HUES48 (cell line): ENCODE data around the gene GNB1.

Source experiments
- H3K27ac ChIP-seq: one replicate; pipeline ENCODE4 v1.7.0; 2013; ENCODE audit warnings: low read depth, low read length, inconsistent platforms
- H3K27me3 ChIP-seq: 2 replicates; pipeline ENCODE4 v1.6.1; 2013; ENCODE audit warnings: mild to moderate bottlenecking, low read length; ENCODE audit not compliant: control insufficient read depth, insufficient read depth
- H3K36me3 ChIP-seq: 2 replicates; pipeline ENCODE4 v1.6.1; 2013; ENCODE audit warnings: low read length; ENCODE audit not compliant: control insufficient read depth, insufficient read depth
- H3K4me1 ChIP-seq: 2 replicates; pipeline ENCODE4 v1.6.1; 2013; ENCODE audit warnings: mild to moderate bottlenecking, low read length; ENCODE audit not compliant: control insufficient read depth, insufficient read depth
- H3K4me3 ChIP-seq: 2 replicates; pipeline ENCODE4 v1.5.1; 2013; ENCODE audit warnings: mild to moderate bottlenecking, low read depth, low read length
- H3K9ac ChIP-seq: 2 replicates; pipeline ENCODE4 v1.6.1; 2013; ENCODE audit warnings: mild to moderate bottlenecking, low read depth, low read length, moderate library complexity
- H3K9me3 ChIP-seq: 2 replicates; pipeline ENCODE4 v1.6.1; 2013; ENCODE audit warnings: low read length; ENCODE audit not compliant: control insufficient read depth, insufficient read depth

Gene GNB1

DNA sequence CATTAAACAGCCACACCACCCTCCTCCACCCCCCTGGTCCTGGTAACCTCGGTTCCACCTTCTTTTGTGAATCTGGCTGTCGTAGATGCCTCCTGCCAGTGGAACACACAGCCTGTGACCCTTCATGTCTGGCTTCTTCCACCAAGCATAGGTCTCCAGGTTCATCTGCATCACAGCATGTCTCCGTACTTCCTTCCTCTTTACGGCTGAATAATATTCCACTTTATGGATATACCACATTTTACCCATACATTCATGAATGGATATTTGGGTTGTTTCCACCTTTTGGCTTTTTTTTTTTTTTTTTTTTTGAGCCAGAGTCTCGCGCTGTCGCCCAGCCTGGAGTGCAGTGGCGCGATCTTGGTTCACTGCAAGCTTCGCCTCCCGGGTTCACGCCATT, 12.3 kb upstream of the GNB1 start:
- H3K36me3 ChIP-seq: no peaks in the 10 kb centered on the region
- no peak overlapping the region for H3K27ac ChIP-seq
- no peak overlapping the region for H3K4me3 ChIP-seq
- no peaks in the 10 kb centered on the region; the same call in 1 of the 2 replicates for H3K4me1 ChIP-seq
- no peaks in the 10 kb centered on the region for H3K27me3 ChIP-seq
- no peaks in the 10 kb centered on the region for H3K9me3 ChIP-seq
- H3K9ac ChIP-seq: no peak overlapping the region

DNA sequence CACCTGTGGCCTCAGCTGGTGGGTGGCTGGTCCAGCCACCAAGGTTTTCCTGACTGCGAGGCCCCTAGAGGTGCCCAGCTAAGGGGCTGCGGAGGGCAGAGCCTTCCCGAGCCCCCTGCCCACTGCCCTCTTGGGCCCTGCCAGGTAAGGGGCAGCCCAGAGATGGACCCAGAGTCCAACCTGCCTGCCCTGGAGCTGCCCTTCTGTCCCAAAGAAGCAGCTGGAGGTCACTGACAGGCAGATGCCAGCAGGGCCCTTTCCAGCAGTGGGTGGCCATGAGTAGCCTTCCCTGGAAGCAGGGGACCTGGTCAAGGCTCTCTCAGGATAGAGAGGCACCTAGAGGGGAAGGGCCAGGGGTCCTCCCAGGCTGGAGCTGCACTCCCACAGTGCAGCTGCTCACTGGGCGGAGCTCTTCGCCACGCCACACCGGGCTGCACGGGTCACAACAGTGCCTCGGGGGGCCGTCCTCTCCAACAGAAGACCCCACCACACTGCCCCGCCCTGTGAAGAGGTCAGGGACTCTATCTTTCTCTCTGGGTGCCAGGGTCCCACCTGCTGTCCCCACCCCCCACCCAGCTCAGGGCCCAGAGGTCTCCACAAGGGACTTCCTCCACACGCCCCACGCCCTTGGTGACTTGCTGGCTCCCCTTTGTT, 10.9 kb upstream of the GNB1 start:
- no peaks in the 10 kb centered on the region for H3K9me3 ChIP-seq
- no peak overlapping the region for H3K27ac ChIP-seq
- no peak overlapping the region for H3K9ac ChIP-seq
- H3K36me3 ChIP-seq: no peaks in the 10 kb centered on the region
- no peak overlapping the region for H3K4me3 ChIP-seq
- H3K27me3 ChIP-seq: no peaks in the 10 kb centered on the region
- H3K4me1 ChIP-seq: no peaks in the 10 kb centered on the region

DNA sequence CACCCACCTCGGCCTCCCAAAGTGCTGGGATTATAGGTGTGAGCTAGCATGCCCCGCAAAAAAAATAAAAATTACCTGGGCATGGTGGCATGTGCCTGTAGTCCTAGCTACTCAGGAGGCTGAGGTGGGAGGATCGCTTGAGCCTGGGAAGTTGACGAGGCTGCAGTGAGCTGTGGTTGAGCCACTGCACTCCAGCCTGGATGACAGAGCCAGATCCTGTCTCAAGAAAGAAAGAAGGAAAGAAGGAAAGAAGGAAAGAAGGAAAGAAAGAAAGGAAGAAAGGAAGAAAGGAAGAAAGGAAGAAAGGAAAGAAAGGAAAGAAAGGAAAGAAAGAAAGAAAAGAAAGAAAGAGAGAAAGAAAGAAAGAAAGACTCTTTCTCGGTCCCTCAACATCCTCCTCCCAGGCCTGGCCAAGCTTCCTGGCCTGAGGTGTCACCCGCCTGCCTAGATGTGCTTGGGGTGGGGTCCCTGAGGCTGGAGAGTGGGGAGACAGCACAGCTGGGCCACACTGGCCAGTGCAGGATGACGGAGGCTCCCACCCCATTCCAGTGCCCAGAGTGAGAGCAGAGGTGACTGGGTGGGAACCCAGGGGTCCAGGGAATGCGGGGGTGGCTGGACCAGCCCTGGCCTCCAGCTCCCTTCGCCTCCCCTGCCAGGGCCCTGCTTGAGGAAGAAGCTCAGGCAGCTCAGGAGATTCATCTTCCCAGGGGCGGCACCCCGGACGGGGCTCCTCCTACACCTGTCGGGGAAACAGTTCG, 10.2 kb upstream of the GNB1 start:
- H3K27me3 ChIP-seq: no peaks in the 10 kb centered on the region
- no peaks in the 10 kb centered on the region for H3K9me3 ChIP-seq
- H3K27ac ChIP-seq: no peak overlapping the region
- H3K4me3 ChIP-seq: no peak overlapping the region
- no peak overlapping the region for H3K9ac ChIP-seq
- H3K36me3 ChIP-seq: no peaks in the 10 kb centered on the region
- no peaks in the 10 kb centered on the region for H3K4me1 ChIP-seq

DNA sequence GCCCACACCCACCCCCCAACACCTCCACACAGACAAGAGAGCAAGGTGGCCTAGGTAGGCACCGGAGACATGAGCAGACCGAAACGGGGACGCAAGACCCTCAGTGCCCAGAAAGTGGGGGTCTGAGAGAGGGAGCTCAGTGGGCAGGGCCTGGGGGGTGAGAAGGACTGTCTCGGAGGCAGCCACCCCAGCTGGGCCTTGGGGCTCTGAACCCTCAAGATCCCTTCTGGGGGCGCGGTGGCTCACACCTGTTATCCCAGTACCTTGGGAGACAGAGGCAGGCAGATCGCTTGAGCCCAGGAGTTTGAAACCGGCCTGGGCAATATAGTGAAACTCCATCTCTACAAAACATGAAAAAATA, 9.1 kb upstream of the GNB1 start:
- H3K9ac ChIP-seq: no peak overlapping the region
- no peaks in the 10 kb centered on the region for H3K36me3 ChIP-seq
- H3K4me1 ChIP-seq: peaks cover 4% of the 10 kb centered on the region; the same call in 1 of the 2 replicates
- H3K9me3 ChIP-seq: no peaks in the 10 kb centered on the region
- H3K27me3 ChIP-seq: no peaks in the 10 kb centered on the region
- no peak overlapping the region for H3K4me3 ChIP-seq
- H3K27ac ChIP-seq: no peak overlapping the region

DNA sequence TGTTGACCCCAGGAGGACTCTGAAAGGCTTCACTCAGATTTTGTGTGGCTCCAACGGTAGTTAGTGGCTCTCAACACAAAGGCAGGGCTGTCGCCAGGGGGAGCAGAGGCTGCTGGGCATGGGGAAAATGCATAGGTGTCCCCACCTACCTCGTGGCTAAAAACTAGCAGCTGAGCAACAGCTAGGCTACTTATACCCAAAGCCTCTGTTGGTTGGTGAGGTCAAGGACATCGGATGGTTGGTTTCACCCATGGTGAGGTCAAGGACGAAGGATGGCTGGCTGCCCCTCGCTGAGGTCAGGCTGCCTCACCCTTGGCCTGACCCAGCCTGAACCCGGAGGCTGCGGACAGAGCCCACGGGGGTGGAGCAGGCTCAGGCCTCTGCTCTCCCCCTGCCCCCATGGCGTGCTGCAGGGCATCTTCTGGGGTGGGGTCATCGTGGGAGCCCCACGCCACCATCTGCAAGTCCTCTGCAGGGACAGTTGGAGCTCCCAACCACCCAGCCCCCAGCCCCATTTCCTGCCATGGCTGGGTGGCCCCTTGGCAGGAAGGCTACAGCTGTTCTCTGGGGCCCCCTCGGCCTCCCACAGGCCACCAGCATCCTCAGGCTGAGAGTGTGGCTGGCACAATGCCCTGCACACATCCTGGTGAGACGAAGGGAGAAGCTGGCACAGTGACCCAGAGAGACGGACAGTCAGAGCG, 8.5 kb upstream of the GNB1 start:
- no peak overlapping the region for H3K4me3 ChIP-seq

DNA sequence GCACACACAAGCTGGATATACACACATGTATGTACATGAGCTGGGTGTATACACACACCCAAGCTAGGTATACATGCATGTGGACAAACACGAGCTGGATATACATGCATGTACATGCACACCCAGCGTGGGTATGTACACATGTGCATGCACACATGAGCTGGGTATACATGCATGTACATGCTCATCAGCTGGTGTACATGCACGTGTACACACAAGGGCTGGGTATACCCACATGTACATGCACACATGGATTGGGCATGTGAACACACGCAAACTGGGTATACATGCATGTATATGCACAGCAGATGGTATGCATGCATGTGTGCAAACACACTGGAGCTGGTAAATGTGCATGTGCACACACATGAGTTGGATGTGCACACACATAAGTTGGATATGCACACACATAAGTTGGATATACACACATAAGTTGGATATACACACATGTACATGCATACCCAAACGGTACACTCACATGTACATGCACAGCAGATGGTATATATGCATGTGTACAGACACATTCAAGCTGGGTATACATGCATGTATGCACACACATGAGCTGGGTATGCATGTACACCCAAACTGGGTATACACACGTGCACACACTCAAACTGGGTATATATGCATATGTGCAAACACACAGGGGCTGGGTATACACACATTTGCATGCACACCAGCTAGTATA, 7.5 kb upstream of the GNB1 start:
- no peaks in the 10 kb centered on the region for H3K27me3 ChIP-seq
- H3K4me1 ChIP-seq: peaks cover 13% of the 10 kb centered on the region; the same call in 1 of the 2 replicates
- H3K4me3 ChIP-seq: no peak overlapping the region
- no peak overlapping the region for H3K27ac ChIP-seq
- H3K9ac ChIP-seq: no peak overlapping the region
- no peaks in the 10 kb centered on the region for H3K36me3 ChIP-seq
- no peaks in the 10 kb centered on the region for H3K9me3 ChIP-seq

More for the DNA sequence above, 8.5 kb upstream of the GNB1 start:
- peaks cover 9% of the 10 kb centered on the region; the same call in 1 of the 2 replicates for H3K4me1 ChIP-seq
- H3K27me3 ChIP-seq: no peaks in the 10 kb centered on the region
- no peaks in the 10 kb centered on the region for H3K36me3 ChIP-seq
- H3K27ac ChIP-seq: no peak overlapping the region
- no peaks in the 10 kb centered on the region for H3K9me3 ChIP-seq
- H3K9ac ChIP-seq: no peak overlapping the region

DNA sequence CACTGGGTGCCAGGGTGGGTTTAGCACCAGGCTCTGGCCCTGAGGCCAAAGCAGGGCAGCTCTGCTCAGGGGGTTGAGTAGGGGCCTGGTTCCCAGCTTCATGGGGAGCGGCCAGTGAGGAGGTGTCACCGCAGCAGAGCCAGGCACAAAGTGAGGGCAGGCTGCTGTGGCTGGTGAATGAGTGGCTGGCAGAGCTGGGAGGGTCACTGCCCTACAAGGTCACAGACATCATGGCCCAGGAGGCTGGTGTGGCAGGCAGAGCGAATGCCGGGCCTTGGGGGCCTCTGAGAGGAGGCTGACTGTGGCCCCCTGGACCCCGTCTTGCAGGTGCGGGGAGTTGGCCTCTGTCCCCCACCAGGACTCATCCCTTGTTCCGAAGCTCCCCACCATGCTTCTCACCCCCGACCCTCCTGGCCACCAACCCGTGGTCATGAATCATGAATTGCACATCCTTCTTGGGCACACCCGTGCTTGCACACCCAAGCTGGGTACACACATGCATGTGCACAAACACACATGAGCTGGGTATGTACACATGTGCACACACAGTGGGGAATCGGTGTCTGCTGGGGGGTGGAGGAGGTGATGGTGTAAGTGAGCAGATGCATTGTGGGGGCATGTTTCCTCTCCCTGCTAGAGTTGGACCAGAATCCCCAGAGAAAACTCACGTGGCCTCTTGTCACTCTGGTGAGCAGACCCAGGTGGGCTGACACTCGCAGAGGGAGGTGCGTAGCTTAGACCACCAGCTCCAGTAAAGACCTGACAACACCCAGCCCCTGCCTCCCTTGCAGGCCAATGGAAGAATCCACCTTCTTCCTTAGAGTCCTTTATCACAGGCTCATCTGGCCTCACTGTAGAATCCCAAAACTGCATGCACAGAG, 4.8 kb upstream of the GNB1 start:
- H3K9me3 ChIP-seq: no peaks in the 10 kb centered on the region
- H3K4me1 ChIP-seq: peaks cover 19% of the 10 kb centered on the region; the same call in 1 of the 2 replicates
- no peaks in the 10 kb centered on the region for H3K27me3 ChIP-seq
- no peak overlapping the region for H3K27ac ChIP-seq
- H3K4me3 ChIP-seq: no peak overlapping the region
- H3K36me3 ChIP-seq: no peaks in the 10 kb centered on the region
- H3K9ac ChIP-seq: no peak overlapping the region

DNA sequence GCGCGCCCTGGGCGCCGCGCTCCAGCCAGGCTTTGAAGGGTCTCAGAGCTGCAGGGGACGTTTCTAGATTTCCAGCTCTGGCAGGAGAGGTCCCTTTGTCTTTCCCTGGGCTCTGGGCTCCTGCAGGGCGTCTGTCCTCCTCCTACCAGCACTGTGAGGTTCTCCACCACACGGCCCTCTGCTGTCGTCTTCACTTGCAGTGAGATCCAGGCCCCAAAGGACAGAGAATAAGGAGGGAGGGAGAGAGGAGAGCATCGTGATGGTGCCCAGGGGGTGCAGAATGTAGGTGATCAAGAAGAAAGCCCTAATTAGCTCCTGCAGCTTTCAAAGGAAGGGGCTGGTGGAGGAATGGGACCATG, 4.2 kb upstream of the GNB1 start:
- Histone ChIP-seq H3K36me3 (no peaks in the 10 kb centered on the region), H3K4me3 (no peak overlapping the region), H3K27me3 (no peaks in the 10 kb centered on the region), H3K9ac (no peak overlapping the region), H3K27ac (no peak overlapping the region), H3K9me3 (no peaks in the 10 kb centered on the region), H3K4me1 (peaks cover 19% of the 10 kb centered on the region; the same call in 1 of the 2 replicates)

DNA sequence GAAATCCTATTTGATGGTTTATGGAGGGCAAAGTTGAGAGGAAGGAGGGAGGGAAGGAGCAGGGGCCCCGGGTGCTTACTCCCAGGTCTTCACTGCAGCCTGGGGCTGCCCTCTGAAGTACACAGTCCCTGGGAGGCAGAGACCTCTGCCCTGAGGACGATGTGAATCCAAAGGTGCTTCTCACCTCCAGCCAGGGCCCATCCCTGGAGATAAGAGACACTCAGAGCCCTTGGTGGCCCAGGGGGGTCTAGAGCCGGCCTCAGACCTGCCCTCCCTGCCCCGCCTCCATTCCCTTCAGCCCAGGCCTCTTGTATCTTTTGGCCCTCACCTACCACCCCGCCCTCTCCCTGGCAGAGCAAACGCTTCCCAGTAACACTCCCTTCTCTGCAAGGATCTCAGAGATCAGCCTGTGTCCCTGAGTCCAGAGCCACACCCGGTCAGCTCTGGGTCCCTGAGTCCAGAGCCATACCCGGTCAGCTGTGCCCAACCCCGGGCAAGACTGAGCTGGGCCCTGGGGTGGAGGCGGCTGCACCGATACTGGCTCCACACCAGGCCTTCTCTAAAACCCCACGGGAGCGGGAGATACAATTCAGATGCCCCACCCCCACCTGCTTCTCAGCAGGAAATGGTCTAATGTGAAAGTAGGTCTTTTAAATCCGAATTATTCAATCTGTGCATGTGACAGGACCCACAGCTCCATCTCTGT, 3.6 kb upstream of the GNB1 start:
- peaks cover 19% of the 10 kb centered on the region; the same call in 1 of the 2 replicates for H3K4me1 ChIP-seq
- H3K27ac ChIP-seq: no peak overlapping the region
- no peak overlapping the region for H3K4me3 ChIP-seq
- no peak overlapping the region for H3K9ac ChIP-seq
- H3K36me3 ChIP-seq: no peaks in the 10 kb centered on the region
- no peaks in the 10 kb centered on the region for H3K27me3 ChIP-seq
- H3K9me3 ChIP-seq: no peaks in the 10 kb centered on the region

DNA sequence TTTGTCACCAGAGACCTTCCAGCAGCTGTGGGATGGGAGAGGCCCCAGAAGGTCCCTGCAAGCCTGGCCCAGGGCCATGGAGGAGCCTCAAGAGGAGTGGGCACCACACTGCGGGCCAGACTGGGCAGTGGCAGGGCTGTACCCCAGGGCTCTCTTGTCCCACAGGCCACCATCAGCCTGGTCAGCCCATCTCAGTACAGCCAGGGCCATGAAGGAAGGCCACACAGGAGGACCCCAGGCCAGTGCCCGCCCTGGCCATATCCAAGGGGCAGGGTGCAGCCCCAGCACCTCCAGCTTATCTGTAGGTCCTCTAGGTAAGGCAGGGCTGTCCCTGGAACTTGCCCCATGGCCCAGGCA, 3.1 kb upstream of the GNB1 start:
- Histone ChIP-seq H3K27ac (no peak overlapping the region), H3K9me3 (no peaks in the 10 kb centered on the region), H3K27me3 (no peaks in the 10 kb centered on the region), H3K36me3 (no peaks in the 10 kb centered on the region), H3K4me3 (no peak overlapping the region), H3K9ac (no peak overlapping the region), H3K4me1 (peaks cover 22% of the 10 kb centered on the region)
